A673 (cell line): ENCODE data around the gene RABGAP1L. TPM values are rescaled to one million over a fixed set of nuclear protein-coding genes. Genes with fewer than 3 reads are reported as not detected.
"Not testable (repeated sequence)": the region's sequence is repeated elsewhere in the genome, so short reads cannot be mapped to it uniquely, and the experiment has no call there.

Experiments used
- BruUV-seq: library from RNA; stranded (reverse); fragments of 400-500 nt; replicated peaks from 2 replicates; lab custom pipeline; 2021; lab: Mats Ljungman, UMichigan
- CTCF ChIA-PET: fragments of 300-600 bp; sonication (Branson Sonifier 250); formaldehyde crosslinking; loops from one replicate; lab custom pipeline; 2022; ENCODE audit warnings: antibody characterized with exemption; lab: Charles Lee
- POLR2A ChIA-PET: fragments of 300-600 bp; sonication (Branson Sonifier 250); formaldehyde crosslinking; loops from one replicate; lab custom pipeline; 2022; ENCODE audit warnings: antibody characterized with exemption; ENCODE audit not compliant: low non-redundant PET; lab: Charles Lee
- DNase-seq: peaks from one replicate; pipeline ENCODE4 v3.0.0-alpha.2; 2015; ENCODE audit warnings: low spot score
- H3K27ac ChIP-seq: fragments of 200-600 bp; sonication (generic); 2 replicates; pipeline ENCODE4 v1.5.1; 2016; ENCODE audit warnings: mixed run types, low read depth, mild to moderate bottlenecking, mixed read lengths, antibody characterized with exemption, low read length; ENCODE audit not compliant: poor library complexity, severe bottlenecking
- H3K27me3 ChIP-seq: fragments of 200-600 bp; sonication (generic); replicated peaks from 2 replicates; pipeline ENCODE4 v1.6.1; 2017; ENCODE audit warnings: mixed run types, low read depth, mild to moderate bottlenecking, mixed read lengths, antibody characterized with exemption, low read length; ENCODE audit not compliant: insufficient read depth, poor library complexity
- H3K36me3 ChIP-seq: fragments of 200-600 bp; sonication (generic); 2 replicates; pipeline ENCODE4 v1.6.1; 2016; ENCODE audit warnings: mixed run types, mild to moderate bottlenecking, mixed read lengths, antibody characterized with exemption, low read length; ENCODE audit not compliant: insufficient read depth, poor library complexity, severe bottlenecking
- H3K4me1 ChIP-seq: fragments of 200-600 bp; sonication (generic); 2 replicates; pipeline ENCODE4 v1.6.1; 2017; ENCODE audit warnings: mixed run types, mild to moderate bottlenecking, mixed read lengths, antibody characterized with exemption, low read length; ENCODE audit not compliant: insufficient read depth, poor library complexity, severe bottlenecking
- H3K4me3 ChIP-seq: fragments of 200-600 bp; sonication (generic); 2 replicates; pipeline ENCODE4 v1.5.1; 2016; ENCODE audit warnings: low read depth, mixed run types, mild to moderate bottlenecking, mixed read lengths, low read length; ENCODE audit not compliant: poor library complexity, severe bottlenecking
- H3K9me3 ChIP-seq: fragments of 200-600 bp; sonication (generic); 2 replicates; pipeline ENCODE4 v1.6.1; 2016; ENCODE audit warnings: mixed run types, low read depth, mild to moderate bottlenecking, mixed read lengths, antibody characterized with exemption, low read length; ENCODE audit not compliant: poor library complexity, severe bottlenecking
- CTCF ChIP-seq: fragments of 300-800, 200-600 bp; sonication (generic); conservative IDR thresholded peaks from 2 replicates; pipeline ENCODE4 v1.5.1; 2017; ENCODE audit warnings: low read depth, mild to moderate bottlenecking, antibody characterized with exemption, low read length, moderate library complexity, mixed read lengths
- EZH2 ChIP-seq: fragments of 200-600 bp; sonication (generic); IDR thresholded peaks from 2 replicates; pipeline ENCODE4 v1.6.1; 2017; ENCODE audit warnings: borderline replicate concordance, low read depth, mild to moderate bottlenecking, mixed read lengths, antibody characterized with exemption, low read length; ENCODE audit not compliant: poor library complexity, severe bottlenecking
- intact Hi-C: fragments of 100-400 bp; cut with micrococcal nuclease; formaldehyde crosslinking; loops from one replicate; pipeline ENCODE4 v1.10.0; 2022; ENCODE audit not compliant: unreplicated experiment
- total RNA-seq: library from RNA; stranded (reverse); gene quantifications from 2 replicates; pipeline ENCODE4 v1.2.3, GENCODE V29; 2021

Gene RABGAP1L
- total RNA-seq, 1 experiment from 2014 or later: 19.3 TPM

DNA sequence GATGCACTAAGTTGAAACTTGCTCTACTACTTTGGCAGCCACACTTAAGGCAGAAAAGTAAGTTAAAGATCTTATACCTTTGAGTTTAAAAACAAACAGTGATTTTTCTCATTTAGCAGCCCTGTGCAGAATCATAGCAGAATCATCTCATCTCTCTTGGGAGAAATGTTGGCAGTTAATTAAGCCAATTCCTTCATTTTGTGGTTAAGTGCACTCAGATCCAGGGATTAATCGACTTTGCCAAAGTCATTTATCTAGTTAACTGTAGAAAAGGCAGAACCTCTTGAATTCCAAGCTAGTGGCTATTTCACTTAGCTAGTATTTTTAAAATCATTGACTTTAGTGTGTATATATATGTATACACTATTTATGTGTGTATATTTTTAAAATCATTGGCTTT is 413.5 kb downstream of the RABGAP1L start:
- no peak for TF ChIP-seq EZH2
- TF ChIP-seq CTCF: no peak
- BruUV-seq: no TSS peak
- no peak for DNase-seq
- H3K36me3 ChIP-seq: no peaks in the 10 kb centered on the region
- ChIA-PET CTCF (no interaction called here), POLR2A (no interaction called here)
- no peak overlapping the region for H3K27ac ChIP-seq
- no peaks in the 10 kb centered on the region for H3K27me3 ChIP-seq
- no peak overlapping the region for H3K4me3 ChIP-seq
- H3K9me3 ChIP-seq: peaks cover 7% of the 10 kb centered on the region
- intact Hi-C loops: no loop called here
- no peaks in the 10 kb centered on the region for H3K4me1 ChIP-seq

- H3K27ac ChIP-seq, H3K36me3 ChIP-seq, H3K4me1 ChIP-seq, DNase-seq, POLR2A ChIA-PET, BruUV-seq, H3K4me3 ChIP-seq, intact Hi-C loops, H3K27me3 ChIP-seq, H3K9me3 ChIP-seq, CTCF ChIA-PET: not testable (repeated sequence)
Measured at GRCh38 chr1:174576120-174576519, 416.8 kb downstream of the RABGAP1L start.

DNA sequence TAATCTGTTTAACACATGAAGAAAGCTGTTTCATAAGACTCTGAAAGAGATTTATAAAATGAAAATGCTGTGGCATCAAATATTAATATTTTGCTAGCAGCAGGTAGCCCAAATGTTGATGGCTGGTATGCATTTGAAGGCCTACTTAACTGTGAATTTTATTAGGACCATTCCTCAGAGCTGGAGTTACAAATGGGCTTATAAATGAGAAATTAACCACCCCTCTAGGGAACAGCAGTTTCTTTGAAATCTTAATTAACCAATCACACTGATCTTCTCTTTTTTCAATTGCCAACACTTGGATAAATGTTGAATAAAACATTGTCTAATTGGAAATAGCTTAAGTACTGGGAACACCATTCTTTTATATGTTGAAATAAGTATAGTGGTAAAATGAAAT is 418.4 kb downstream of the RABGAP1L start:
- TF ChIP-seq CTCF: no peak
- TF ChIP-seq EZH2: no peak

GRCh38 chr1:174580801-174581200 is 421.5 kb downstream of the RABGAP1L start:
- POLR2A ChIA-PET: no interaction called here
- no peak overlapping the region for H3K27ac ChIP-seq
- CTCF ChIA-PET: no interaction called here
- no peaks in the 10 kb centered on the region for H3K36me3 ChIP-seq
- intact Hi-C loops: no loop called here
- no peak overlapping the region for H3K4me3 ChIP-seq
- TF ChIP-seq CTCF (no peak), EZH2 (no peak)
- H3K27me3 ChIP-seq: no peaks in the 10 kb centered on the region
- no peaks in the 10 kb centered on the region for H3K4me1 ChIP-seq
- DNase-seq: no peak
- no peaks in the 10 kb centered on the region for H3K9me3 ChIP-seq
- no TSS peak for BruUV-seq

More for the DNA sequence above, 418.4 kb downstream of the RABGAP1L start:
- intact Hi-C loops: no loop called here
- Histone ChIP-seq H3K27ac (no peak overlapping the region), H3K4me1 (no peaks in the 10 kb centered on the region), H3K9me3 (peaks cover 7% of the 10 kb centered on the region), H3K27me3 (no peaks in the 10 kb centered on the region), H3K4me3 (no peak overlapping the region), H3K36me3 (no peaks in the 10 kb centered on the region)
- BruUV-seq: no TSS peak
- CTCF ChIA-PET: no interaction called here
- DNase-seq: no peak
- POLR2A ChIA-PET: no interaction called here
